GM19193 (cell line): ENCODE data around the gene PDCD7.

ENCODE experiments used
- POLR2A ChIP-seq: IDR thresholded peaks from 4 replicates; pipeline ENCODE4 v1.6.1; 2011; ENCODE audit not compliant: insufficient read depth, insufficient read length; ENCODE audit errors: extremely low read depth

Gene PDCD7

GRCh38 chr15:65094294-65094995 lies 39.2 kb downstream of the PDCD7 start:
- no peak for TF ChIP-seq POLR2A

DNA sequence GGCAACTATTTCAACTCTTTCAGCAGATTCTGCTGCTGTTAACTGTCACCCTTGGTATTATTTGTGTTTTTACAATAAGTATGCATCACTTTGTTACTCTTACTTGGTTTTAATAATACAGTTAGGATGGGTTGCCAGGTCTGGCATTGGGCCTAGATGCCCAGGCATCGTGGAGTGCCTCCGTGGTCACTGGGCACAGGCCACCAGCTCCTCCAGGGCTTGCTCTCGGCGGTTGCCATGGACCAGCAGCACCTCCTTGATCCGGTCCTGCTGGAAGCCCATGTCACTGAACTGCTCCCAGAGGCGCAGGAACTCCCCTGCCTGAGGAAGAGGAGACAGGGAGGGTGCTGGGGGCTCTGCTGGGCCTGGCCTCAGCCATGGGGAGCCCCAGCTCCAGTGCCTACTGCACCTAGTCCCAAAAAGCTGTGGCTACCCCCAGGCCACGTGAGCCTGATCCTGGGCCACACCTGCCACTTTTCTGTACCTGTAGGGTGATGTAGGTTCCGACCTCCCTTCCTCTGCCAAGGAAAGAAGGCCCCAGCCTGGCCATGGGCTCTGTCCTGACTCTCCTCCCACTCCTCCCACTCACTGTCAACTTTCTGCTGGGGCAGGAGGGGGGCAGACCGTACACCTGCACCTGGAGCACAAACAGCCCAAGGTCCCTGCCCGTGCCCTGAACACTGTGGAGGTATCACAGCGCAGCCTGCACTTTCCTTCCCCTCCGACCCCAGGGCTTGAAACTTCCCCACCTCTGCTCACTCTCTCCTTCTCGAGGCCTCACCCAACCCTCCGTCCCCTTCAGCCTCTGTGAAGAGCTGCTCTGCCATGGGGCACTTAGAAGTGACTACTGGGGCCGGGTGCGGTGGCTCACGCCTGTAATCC lies 40.5 kb downstream of the PDCD7 start:
- no peak for TF ChIP-seq POLR2A

DNA sequence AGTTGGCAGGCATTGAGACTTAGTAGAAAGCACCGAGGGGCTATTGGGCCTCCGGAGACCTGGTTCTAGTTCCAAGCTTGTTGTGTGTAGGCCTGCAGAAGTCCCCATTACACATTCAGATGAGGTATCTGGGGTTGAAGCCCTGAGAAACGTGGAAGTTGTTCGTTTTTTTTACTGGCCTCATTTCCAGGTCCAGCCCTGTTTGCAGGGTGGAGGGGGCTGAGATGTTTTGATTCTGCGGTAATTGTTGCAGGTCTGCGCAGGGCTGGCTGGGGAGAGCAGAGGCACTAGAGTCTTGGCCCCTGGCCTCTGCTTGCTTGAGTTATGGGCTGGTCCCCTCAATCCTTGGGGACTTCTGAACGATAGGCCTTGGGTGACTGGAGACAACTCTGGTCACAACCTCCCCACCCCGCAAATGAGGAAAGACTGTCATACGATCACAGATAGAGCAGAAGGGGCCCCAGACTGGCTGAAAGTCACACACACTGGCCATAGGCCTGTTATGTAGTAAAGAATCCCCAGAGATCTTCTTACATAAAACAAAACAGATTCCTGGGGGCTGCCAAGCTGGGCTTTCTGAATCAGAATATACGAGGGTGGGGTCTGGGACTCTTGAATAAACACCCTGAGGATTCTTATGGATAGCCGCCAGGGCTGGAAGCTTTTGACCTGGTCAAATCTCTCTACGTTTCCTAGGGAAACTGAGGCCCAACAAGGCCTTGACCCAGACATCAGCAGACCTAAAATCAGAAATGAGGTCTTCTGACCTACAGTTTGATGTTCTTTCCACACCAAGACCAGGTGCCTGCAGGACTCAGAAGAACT lies 41.5 kb downstream of the PDCD7 start:
- no peak for TF ChIP-seq POLR2A

DNA sequence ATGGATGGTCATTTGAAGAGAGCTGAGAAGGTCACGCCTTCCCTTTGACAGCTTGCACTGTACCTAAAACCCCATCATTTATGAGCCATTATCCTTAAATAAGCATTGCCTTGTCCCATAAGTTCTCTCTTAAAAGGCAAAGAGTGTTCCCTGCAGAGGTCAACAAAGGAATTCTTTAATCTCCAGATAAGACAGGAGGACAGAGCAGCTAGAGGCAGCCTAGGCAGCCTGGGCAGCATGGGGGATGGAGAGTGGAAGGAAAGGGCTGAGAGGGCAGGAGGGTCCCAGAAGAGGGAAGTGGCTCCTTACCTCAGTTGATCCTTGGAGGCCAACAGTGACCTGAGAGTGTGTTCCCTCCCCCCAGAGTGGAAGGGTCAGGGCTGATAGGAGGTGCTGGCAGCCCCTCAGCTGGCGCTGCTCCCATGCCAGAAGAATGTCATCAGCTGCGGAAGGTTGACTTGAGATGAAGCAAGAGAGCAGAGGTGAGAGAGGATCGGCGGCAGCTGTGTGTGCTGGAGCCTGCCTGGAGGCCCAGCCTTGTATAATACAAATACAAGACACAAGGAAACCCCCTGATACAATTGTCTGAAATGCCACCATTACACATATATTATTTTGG lies 44.3 kb downstream of the PDCD7 start:
- TF ChIP-seq POLR2A: no peak

DNA sequence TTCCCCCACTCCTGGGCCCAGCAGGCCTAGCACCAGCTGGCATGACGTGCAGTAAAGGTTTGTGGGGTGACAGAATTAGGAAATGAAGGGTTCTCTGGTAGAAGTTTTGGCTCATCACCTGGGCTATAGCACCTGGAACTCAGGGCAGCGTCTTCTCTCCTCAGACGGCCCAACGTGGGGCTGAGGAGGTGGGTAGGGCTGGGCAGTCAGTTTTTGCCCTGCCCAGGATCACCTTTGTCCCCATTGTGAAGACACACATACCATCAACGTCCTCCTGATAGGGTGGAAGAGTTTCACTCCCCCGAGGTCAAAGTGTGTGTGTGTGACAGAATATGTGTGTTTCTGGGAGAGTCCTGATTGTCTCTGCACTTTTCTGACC lies 45.0 kb downstream of the PDCD7 start:
- TF ChIP-seq POLR2A: no peak

- TF ChIP-seq POLR2A: no peak
Observed at GRCh38 chr15:65087873-65088642, 45.5 kb downstream of the PDCD7 start.

- no peak for TF ChIP-seq POLR2A
Observed at GRCh38 chr15:65087411-65087810, 46.2 kb downstream of the PDCD7 start.

DNA sequence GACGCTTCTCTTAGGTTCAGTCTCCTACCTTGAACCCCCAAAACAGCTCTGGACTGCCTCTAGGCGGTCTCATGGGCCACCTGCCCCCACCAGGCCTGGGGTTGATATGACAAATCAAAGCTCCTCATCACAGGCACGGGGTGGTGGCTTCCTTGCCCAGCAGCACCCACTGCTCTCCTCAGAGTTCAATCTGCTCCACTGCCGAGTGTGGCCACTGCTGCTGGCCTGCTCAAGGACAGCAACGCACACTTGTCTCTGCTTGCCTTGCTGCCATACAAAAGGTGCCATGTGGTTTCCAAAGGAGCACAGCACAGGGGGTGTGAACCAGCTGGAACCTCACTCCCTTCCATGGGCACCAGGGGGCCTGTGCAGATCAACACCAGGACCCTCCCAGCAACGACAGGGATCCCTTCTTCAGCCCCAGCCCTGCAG lies 46.9 kb downstream of the PDCD7 start:
- no peak for TF ChIP-seq POLR2A

GRCh38 chr15:65085990-65086679 lies 47.5 kb downstream of the PDCD7 start:
- TF ChIP-seq POLR2A: no peak

DNA sequence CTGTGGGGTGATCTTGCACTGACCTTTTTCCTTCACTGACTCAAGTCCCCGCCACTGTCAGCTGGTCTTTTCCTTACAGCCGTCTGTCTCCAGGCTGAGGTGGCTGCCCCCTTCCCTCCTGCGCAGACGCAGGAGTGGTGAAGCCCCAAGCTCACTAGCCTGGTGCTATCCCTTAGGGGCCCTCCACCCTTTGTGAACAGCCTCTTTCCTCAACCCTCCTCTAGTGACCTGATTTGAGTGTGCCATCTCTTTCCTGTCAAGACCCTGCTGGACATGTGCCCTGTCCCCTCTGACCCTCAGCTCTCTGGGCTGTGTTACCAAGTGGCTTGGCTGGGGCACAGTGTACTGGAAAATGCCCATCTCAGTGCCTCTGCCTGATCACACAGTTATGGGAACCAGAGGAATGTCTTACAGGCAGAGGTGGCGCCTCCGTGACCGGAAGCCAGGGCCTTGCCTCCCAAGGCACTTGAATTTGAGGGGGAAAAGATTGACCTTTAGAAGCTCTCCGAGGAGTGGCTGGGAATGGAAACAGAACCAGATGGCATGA lies 48.3 kb downstream of the PDCD7 start:
- TF ChIP-seq POLR2A: no peak

GRCh38 chr15:65084500-65085206 lies 49.0 kb downstream of the PDCD7 start:
- TF ChIP-seq POLR2A: no peak

DNA sequence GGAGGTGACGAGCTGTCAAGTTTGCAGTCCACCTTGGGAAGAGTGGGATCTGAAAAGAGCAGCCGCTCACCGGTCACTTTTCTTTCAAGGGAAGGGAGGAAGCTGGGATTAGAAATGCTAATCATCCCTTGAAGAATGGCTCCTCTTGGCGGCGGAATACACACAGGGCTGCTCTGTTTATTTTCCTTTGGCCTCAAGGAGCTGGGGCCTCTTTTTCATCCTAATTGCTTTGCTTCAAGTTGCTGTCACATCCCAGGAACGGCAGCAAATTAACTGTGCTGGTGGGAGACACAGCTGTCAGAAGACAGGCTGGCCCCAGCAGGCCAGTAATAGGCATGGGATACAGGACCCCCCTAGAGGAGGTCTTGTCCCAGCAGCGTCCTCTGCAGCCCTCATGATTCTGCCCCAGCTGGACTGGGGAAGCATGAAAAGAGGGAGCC lies 50.3 kb downstream of the PDCD7 start:
- no peak for TF ChIP-seq POLR2A
